Neutrophil (primary cell): ENCODE results near the gene CBX3.

ENCODE experiments used
- H3K27ac ChIP-seq: fragments of 200-600 bp; sonication (generic); 2 replicates; pipeline ENCODE4 v1.5.1; 2016; ENCODE audit warnings: mild to moderate bottlenecking, moderate library complexity
- H3K27me3 ChIP-seq: fragments of 200-600 bp; sonication (generic); 2 replicates; pipeline ENCODE4 v1.6.0; 2016; ENCODE audit warnings: mild to moderate bottlenecking
- H3K36me3 ChIP-seq: fragments of 200-600 bp; sonication (generic); 2 replicates; pipeline ENCODE4 v1.5.1; 2017
- H3K4me1 ChIP-seq, 2 experiments: fragments of 200-600 bp in 1 of 2; sonication (generic) in 1 of 2; 1 replicate in 1 of 2; 2 replicates in 1 of 2; pipeline versions ENCODE4 v1.5.1 to v1.6.1; 2013 to 2016; ENCODE audit warnings: low read depth in 1 of 2, low read length in 1 of 2, mild to moderate bottlenecking in 1 of 2, moderate library complexity in 1 of 2; ENCODE audit not compliant: control insufficient read depth in 1 of 2, insufficient read depth in 1 of 2
- H3K4me3 ChIP-seq, 2 experiments: fragments of 200-600 bp in 1 of 2; sonication (generic) in 1 of 2; 1 replicate in 1 of 2; 2 replicates in 1 of 2; pipeline ENCODE4 v1.5.1; 2013 to 2016; ENCODE audit warnings: low read depth in 1 of 2, low read length in 1 of 2, mild to moderate bottlenecking in 1 of 2, moderate library complexity in 1 of 2
- H3K9me3 ChIP-seq: fragments of 200-600 bp; sonication (generic); 2 replicates; pipeline ENCODE4 v1.5.1; 2016
- CTCF ChIP-seq: fragments of 200-600 bp; sonication (generic); IDR thresholded peaks from 2 replicates; pipeline ENCODE4 v1.5.1; 2016; ENCODE audit warnings: antibody characterized with exemption

CBX3 gene

GRCh38 chr7:26216049-26216448 lies 14.5 kb downstream of the CBX3 start:
- no peak overlapping the region for H3K27ac ChIP-seq
- no peaks in the 10 kb centered on the region for H3K9me3 ChIP-seq
- H3K36me3 ChIP-seq, result peaks cover 24% of the 10 kb centered on the region
- no peak overlapping the region for H3K4me3 ChIP-seq
- peaks cover 16 to 24% of the 10 kb centered on the region in 2 experiments for H3K4me1 ChIP-seq
- H3K27me3 ChIP-seq, result no peaks in the 10 kb centered on the region
- TF ChIP-seq CTCF, result no peak

GRCh38 chr7:26224359-26224758 lies 22.8 kb downstream of the CBX3 start:
- no peaks in the 10 kb centered on the region for H3K9me3 ChIP-seq
- TF ChIP-seq CTCF, result no peak
- H3K27me3 ChIP-seq, result no peaks in the 10 kb centered on the region
- H3K27ac ChIP-seq, result no peak overlapping the region
- no peak overlapping the region for H3K4me3 ChIP-seq
- no peaks in the 10 kb centered on the region for H3K4me1 ChIP-seq
- no peaks in the 10 kb centered on the region for H3K36me3 ChIP-seq

- H3K4me1 ChIP-seq, result no peaks in the 10 kb centered on the region
- no peak overlapping the region for H3K27ac ChIP-seq
- no peaks in the 10 kb centered on the region for H3K9me3 ChIP-seq
- no peaks in the 10 kb centered on the region for H3K27me3 ChIP-seq
- TF ChIP-seq CTCF, result no peak
- no peak overlapping the region for H3K4me3 ChIP-seq
- no peaks in the 10 kb centered on the region for H3K36me3 ChIP-seq
Observed at GRCh38 chr7:26227987-26228386, 26.4 kb downstream of the CBX3 start.

- Histone ChIP-seq H3K27ac (no peak overlapping the region), H3K4me3 (no peak overlapping the region), H3K9me3 (no peaks in the 10 kb centered on the region), H3K27me3 (no peaks in the 10 kb centered on the region), H3K4me1 (peaks cover 0 to 13% of the 10 kb centered on the region in 2 experiments), H3K36me3 (no peaks in the 10 kb centered on the region)
- no peak for TF ChIP-seq CTCF
Observed at GRCh38 chr7:26233902-26234511, 32.5 kb downstream of the CBX3 start.

- Histone ChIP-seq H3K27me3 (no peaks in the 10 kb centered on the region), H3K9me3 (no peaks in the 10 kb centered on the region), H3K4me3 (no peak overlapping the region), H3K4me1 (peaks cover 0 to 13% of the 10 kb centered on the region in 2 experiments), H3K36me3 (no peaks in the 10 kb centered on the region), H3K27ac (no peak overlapping the region)
- TF ChIP-seq CTCF, result no peak
Observed at GRCh38 chr7:26237035-26237807, 35.7 kb downstream of the CBX3 start.
